Activated T-cell treated with anti-CD3 and anti-CD28 coated beads, Interleukin-2, amount 50 U/mL, for 24 hours (primary cell): ENCODE data around the gene CACNA1G.

Experiments
- DNase-seq: peaks from one replicate; pipeline ENCODE4 v3.0.0-alpha.2; 2020
- H3K27ac Mint-ChIP-seq: 2 replicates; pipeline ENCODE4 v1.8.0; 2020; ENCODE audit warnings: mild to moderate bottlenecking, mixed read lengths
- H3K27me3 Mint-ChIP-seq: 2 replicates; pipeline ENCODE4 v1.8.0; 2020; ENCODE audit warnings: mixed read lengths
- H3K36me3 Mint-ChIP-seq: 2 replicates; pipeline ENCODE4 v1.8.0; 2020; ENCODE audit warnings: low read depth, mixed read lengths
- H3K4me1 Mint-ChIP-seq: 2 replicates; pipeline ENCODE4 v1.8.0; 2020; ENCODE audit warnings: low read depth, mixed read lengths
- H3K4me3 Mint-ChIP-seq: 2 replicates; pipeline ENCODE4 v1.8.0; 2020; ENCODE audit warnings: mild to moderate bottlenecking, moderate library complexity, mixed read lengths
- H3K9me3 Mint-ChIP-seq: 2 replicates; pipeline ENCODE4 v1.8.0; 2020; ENCODE audit warnings: mixed read lengths

CACNA1G gene

GRCh38 chr17:50664788-50665458 lies 104.4 kb downstream of the CACNA1G start:
- Mint-ChIP-seq H3K9me3 (no peaks in the 10 kb centered on the region), H3K4me3 (no peak overlapping the region), H3K4me1 (peaks cover 16% of the 10 kb centered on the region), H3K27ac (no peak overlapping the region), H3K36me3 (no peaks in the 10 kb centered on the region), H3K27me3 (no peaks in the 10 kb centered on the region)
- DNase-seq, result no peak

- no peak overlapping the region for H3K27ac Mint-ChIP-seq
- H3K36me3 Mint-ChIP-seq, result no peaks in the 10 kb centered on the region
- H3K4me3 Mint-ChIP-seq, result no peak overlapping the region
Measured at GRCh38 chr17:50665838-50666237, 105.3 kb downstream of the CACNA1G start.

GRCh38 chr17:50666316-50666715 lies 105.8 kb downstream of the CACNA1G start:
- H3K36me3 Mint-ChIP-seq, result no peaks in the 10 kb centered on the region
- peaks cover 12% of the 10 kb centered on the region for H3K4me1 Mint-ChIP-seq
- no peak overlapping the region for H3K4me3 Mint-ChIP-seq
- H3K9me3 Mint-ChIP-seq, result no peaks in the 10 kb centered on the region
- DNase-seq, result no peak
- no peaks in the 10 kb centered on the region for H3K27me3 Mint-ChIP-seq
- no peak overlapping the region for H3K27ac Mint-ChIP-seq

More at GRCh38 chr17:50665838-50666237, 105.3 kb downstream of the CACNA1G start:
- Mint-ChIP-seq H3K4me1 (peaks cover 16% of the 10 kb centered on the region), H3K27me3 (no peaks in the 10 kb centered on the region), H3K9me3 (no peaks in the 10 kb centered on the region)
- DNase-seq, result no peak

GRCh38 chr17:50667259-50668024 lies 106.9 kb downstream of the CACNA1G start:
- H3K4me1 Mint-ChIP-seq, result peaks cover 3% of the 10 kb centered on the region
- no peak for DNase-seq
- no peaks in the 10 kb centered on the region for H3K27me3 Mint-ChIP-seq
- H3K36me3 Mint-ChIP-seq, result no peaks in the 10 kb centered on the region
- no peaks in the 10 kb centered on the region for H3K9me3 Mint-ChIP-seq
- H3K27ac Mint-ChIP-seq, result no peak overlapping the region
- no peak overlapping the region for H3K4me3 Mint-ChIP-seq

- Mint-ChIP-seq H3K9me3 (no peaks in the 10 kb centered on the region), H3K4me3 (no peak overlapping the region), H3K27ac (no peak overlapping the region), H3K27me3 (no peaks in the 10 kb centered on the region), H3K36me3 (no peaks in the 10 kb centered on the region), H3K4me1 (no peaks in the 10 kb centered on the region)
- no peak for DNase-seq
Measured at GRCh38 chr17:50668025-50668837, 107.7 kb downstream of the CACNA1G start.

- H3K27ac Mint-ChIP-seq, result no peak overlapping the region
Measured at GRCh38 chr17:50668838-50669581, 108.5 kb downstream of the CACNA1G start.

GRCh38 chr17:50672071-50672470 lies 111.6 kb downstream of the CACNA1G start:
- H3K36me3 Mint-ChIP-seq, result no peaks in the 10 kb centered on the region
- H3K27ac Mint-ChIP-seq, result no peak overlapping the region
- peaks cover under 1% of the 10 kb centered on the region for H3K27me3 Mint-ChIP-seq
- no peak for DNase-seq
- no peak overlapping the region for H3K4me3 Mint-ChIP-seq
- no peaks in the 10 kb centered on the region for H3K4me1 Mint-ChIP-seq
- no peaks in the 10 kb centered on the region for H3K9me3 Mint-ChIP-seq

More at GRCh38 chr17:50668838-50669581, 108.5 kb downstream of the CACNA1G start:
- Mint-ChIP-seq H3K4me1 (no peaks in the 10 kb centered on the region), H3K4me3 (no peak overlapping the region), H3K27me3 (no peaks in the 10 kb centered on the region), H3K36me3 (no peaks in the 10 kb centered on the region), H3K9me3 (no peaks in the 10 kb centered on the region)
- no peak for DNase-seq

GRCh38 chr17:50672831-50673551 lies 112.5 kb downstream of the CACNA1G start:
- Mint-ChIP-seq H3K9me3 (no peaks in the 10 kb centered on the region), H3K36me3 (no peaks in the 10 kb centered on the region), H3K27ac (no peak overlapping the region), H3K27me3 (peaks cover 4% of the 10 kb centered on the region), H3K4me1 (no peaks in the 10 kb centered on the region), H3K4me3 (no peak overlapping the region)
- DNase-seq, result no peak

GRCh38 chr17:50675190-50675589 lies 114.7 kb downstream of the CACNA1G start:
- Mint-ChIP-seq H3K4me3 (no peak overlapping the region), H3K4me1 (no peaks in the 10 kb centered on the region), H3K27me3 (peaks cover 11% of the 10 kb centered on the region), H3K36me3 (no peaks in the 10 kb centered on the region), H3K9me3 (no peaks in the 10 kb centered on the region), H3K27ac (no peak overlapping the region)
- no peak for DNase-seq

- no peak overlapping the region for H3K4me3 Mint-ChIP-seq
- H3K4me1 Mint-ChIP-seq, result no peaks in the 10 kb centered on the region
- no peak for DNase-seq
- no peaks in the 10 kb centered on the region for H3K36me3 Mint-ChIP-seq
- no peaks in the 10 kb centered on the region for H3K9me3 Mint-ChIP-seq
- no peak overlapping the region for H3K27ac Mint-ChIP-seq
- H3K27me3 Mint-ChIP-seq, result peaks cover 15% of the 10 kb centered on the region
Measured at GRCh38 chr17:50675627-50676026, 115.1 kb downstream of the CACNA1G start.

- H3K27me3 Mint-ChIP-seq, result peaks cover 18% of the 10 kb centered on the region
- H3K4me3 Mint-ChIP-seq, result no peak overlapping the region
- H3K36me3 Mint-ChIP-seq, result no peaks in the 10 kb centered on the region
- no peak for DNase-seq
- no peak overlapping the region for H3K27ac Mint-ChIP-seq
- peaks cover 3% of the 10 kb centered on the region for H3K4me1 Mint-ChIP-seq
- H3K9me3 Mint-ChIP-seq, result no peaks in the 10 kb centered on the region
Measured at GRCh38 chr17:50676065-50676975, 115.8 kb downstream of the CACNA1G start.
